Endometrium (tissue), 2 donors: Measurements from ENCODE around the gene PPP1R15B.

Source experiments
- FAIRE-seq: peaks from 2 replicates; lab custom pipeline; 2012; peaks lifted over from hg19 to GRCh38; lab: Jason Lieb, UNC
- donor health status: control.
- donor health status: control.

PPP1R15B gene

DNA sequence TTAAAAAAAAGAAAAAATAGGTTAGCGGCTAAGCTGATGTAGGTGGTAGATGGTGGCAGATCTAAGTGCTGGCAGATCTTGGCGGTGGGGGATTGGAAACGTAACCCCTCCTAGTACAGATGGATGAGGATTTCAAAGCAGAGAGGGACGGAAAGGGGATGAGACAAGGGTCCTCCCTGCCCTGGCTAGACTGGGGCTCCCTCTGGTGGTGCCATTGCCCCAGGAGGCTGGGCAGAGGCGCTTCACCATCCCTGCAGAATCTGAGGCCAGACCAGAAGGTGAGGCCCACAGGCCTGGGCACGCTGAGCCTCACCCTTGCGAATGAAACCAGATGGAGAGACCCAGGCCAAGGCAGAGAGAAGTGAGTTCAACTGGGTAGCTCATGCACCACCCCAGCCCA, 44.9 kb downstream of the PPP1R15B start:
- no peak for FAIRE-seq

DNA sequence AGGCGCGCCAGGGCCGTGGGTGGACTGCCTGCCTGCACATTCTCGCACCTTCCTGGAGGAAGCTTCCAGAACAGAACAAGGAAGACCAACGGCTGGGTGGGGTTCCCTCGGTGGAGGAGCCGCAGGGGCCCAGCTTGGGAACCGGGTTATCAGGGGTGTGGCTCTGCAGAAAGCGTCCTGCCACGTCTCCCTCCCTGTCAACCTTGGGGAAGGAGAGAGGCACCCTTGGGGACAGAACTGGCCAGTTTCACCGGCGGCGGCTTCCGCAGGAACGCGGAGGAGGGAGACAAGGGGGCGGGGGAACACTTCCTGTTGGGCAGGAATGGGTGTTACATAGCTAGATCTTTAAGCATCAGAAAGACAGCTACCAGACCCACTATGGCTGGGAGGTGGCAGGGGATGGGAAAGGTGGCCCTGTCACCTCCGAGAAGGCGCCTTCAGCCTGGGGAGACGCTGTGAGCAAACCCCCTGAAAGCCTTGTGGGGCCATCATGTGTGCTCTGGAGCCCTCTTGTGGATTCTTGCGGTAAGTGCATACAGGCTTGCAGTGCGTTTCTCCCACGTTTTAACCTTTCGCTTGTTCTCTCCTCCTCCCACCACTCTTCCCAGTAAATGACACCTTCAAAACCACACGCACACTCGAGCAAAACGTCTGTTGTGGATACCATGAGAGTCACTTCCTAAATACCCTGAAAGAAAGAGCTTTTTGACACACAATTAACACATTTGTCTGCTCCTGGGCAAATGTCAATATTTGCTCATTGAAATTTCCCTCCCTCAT, 48.1 kb downstream of the PPP1R15B start:
- FAIRE-seq: no peak

DNA sequence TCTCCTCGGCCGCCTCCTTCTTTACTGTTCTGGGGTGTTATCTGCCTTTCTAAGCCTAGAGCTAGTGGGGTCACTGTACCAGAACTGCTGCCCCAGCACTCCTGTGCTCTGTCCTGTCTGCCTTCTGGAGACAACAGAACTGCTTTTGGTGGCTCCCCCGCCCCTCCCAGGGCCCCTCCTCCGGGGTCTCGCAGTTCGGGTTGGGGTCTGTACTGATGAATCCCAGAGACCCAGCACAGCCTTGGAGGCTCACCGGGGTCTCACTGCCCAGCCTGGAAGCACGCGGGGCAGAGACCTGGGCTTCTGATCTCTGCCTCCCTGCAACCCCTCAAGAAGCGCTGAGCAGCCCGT, 48.7 kb downstream of the PPP1R15B start:
- FAIRE-seq: no peak

DNA sequence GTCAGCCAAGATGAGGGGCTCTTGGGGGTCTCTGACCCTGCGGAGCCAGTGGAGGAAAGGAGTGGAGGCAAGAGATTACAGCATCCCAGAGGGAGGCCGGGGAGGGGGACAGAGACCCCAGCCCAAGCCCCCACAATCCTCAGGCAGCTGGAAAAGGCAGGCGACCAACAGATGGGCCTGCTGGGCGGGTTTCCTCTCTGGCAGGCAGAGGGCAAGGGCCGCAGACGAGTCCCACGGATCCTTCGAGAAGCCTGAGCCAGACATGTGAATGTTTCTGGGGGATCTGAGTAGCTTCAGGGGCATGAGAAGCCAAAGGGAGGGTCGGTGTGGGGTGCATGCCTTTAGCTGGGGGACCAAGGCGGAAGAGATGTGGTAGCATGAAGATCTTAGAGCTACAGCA, 49.8 kb downstream of the PPP1R15B start:
- no peak for FAIRE-seq

GRCh38 chr1:204361341-204361771, 50.3 kb downstream of the PPP1R15B start:
- FAIRE-seq: no peak

GRCh38 chr1:204360314-204360713, 51.3 kb downstream of the PPP1R15B start:
- FAIRE-seq: no peak

GRCh38 chr1:204359474-204360255, 52.0 kb downstream of the PPP1R15B start, which contains the start of gene PLEKHA6:
Gene PLEKHA6 (minus strand): TSS chr1:204359929. CDS start chr1:204273727, 86,202 bp downstream.
- no peak for FAIRE-seq

- FAIRE-seq: no peak
Observed at GRCh38 chr1:204359131-204359473, 52.5 kb downstream of the PPP1R15B start.

- FAIRE-seq: no peak
Observed at GRCh38 chr1:204358605-204359004, 53.0 kb downstream of the PPP1R15B start.

DNA sequence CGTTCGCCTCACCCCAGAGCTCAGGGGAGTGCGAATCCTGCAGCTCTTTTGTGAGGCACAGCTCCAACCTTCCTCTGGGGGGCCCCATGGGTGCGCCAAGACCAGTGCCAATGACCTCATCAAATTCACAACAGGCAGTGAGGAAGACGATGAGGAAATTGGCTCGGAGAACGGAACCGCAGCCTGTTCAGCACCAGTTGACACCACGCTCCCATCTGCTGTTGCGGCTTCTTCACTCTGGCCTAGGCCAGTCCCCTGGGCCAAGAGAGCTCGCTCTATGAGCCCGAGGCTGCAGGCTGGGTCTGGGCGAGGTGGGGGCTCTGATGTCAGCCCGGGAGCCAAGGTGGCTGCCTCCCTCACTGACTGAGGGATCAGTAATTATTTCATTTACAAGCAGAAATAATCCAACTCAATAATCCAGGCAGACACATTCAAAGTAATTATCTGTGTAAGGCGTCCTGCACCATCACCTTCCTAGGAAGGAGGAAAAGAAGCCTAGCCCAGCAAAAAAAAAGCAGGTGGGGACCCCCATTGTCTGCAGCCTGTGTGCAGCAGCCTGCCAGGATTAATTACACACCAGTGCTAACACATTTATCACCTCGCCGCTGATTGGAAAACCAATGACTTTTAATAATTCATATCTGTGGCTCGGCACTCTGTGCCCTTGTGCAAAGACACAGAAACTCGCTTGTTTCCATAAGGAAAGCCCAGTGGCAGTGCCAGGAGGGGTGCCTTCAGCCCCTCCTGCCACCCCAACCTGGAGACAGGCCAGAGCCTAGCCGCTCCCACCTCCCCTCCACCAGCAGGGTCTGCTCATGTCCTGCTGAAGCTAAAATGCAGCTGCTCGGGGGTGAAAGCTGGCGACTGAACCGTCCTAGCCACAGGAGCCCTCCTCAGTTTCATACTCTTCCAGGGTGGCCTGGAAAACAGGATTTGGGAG, 53.8 kb downstream of the PPP1R15B start:
- no peak for FAIRE-seq

- no peak for FAIRE-seq
Observed at GRCh38 chr1:204356997-204357396, 54.6 kb downstream of the PPP1R15B start.

GRCh38 chr1:204355913-204356312, 55.7 kb downstream of the PPP1R15B start:
- FAIRE-seq: no peak

- no peak for FAIRE-seq
Observed at GRCh38 chr1:204354579-204354978, 57.0 kb downstream of the PPP1R15B start.
